Activated CD4-positive, alpha-beta T cell treated with anti-CD3 and anti-CD28 coated beads, Interleukin-2, Interleukin-6, amounts not matched to agents 100 ng/mL and 50 ng/mL, durations not matched to agents 16 hours and 8 hours (primary cell): ENCODE results near the gene CADM2.
"Not testable (repeated sequence)": the region's sequence is repeated elsewhere in the genome, so short reads cannot be mapped to it uniquely, and the experiment has no call there.

Experiments
- DNase-seq: peaks from one replicate; pipeline ENCODE4 v3.0.0-alpha.2; 2020

Gene CADM2

DNA sequence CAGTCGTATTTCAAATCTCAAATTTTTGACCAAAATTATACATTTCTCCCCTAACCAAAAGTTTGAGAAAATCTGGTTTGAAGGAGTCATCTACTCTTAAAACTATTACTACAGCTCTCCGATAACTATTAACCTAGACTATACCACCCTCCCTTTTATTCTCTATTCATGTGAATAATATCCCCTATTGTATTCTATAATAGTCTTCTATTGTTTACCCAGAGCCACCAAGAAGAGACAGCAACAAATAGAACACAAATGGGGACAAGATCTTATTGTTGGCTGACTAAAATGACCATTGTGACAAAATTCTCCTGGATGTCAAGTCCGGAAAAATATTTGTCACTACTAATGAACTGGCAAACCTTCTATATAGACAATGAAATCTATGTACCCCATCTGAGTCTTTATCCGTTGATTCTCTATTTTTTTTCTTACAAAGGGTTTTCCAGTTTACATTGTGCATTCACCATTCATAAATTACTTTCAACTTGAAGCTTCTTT, 618.0 kb downstream of the CADM2 start:
- DNase-seq = no peak

DNA sequence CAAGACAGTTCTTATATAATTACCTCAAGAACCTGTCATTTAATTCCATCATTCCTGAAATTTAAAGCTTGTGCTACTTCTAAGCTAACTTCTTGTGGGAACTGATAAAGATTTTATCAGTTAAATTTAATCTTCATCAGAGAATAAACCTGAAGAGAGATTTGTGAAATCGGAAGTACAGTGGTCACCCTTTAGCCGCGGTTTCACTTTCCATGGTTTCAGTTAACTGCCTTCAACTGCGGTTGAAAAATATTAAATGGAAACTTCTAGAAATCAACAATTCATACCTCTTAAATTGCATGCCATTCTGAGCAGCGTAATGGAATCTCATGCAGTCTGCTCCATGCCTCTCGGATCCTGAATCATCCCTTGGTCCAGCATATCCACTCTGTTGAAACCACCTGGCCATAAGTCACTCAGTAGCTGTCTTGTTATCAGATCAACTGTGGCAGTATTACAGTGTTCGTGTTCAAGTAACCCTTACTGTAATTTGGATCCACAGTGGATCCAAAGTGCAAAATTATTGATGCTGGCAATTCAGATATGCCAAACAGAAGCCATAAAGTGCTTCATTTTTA, 626.1 kb downstream of the CADM2 start:
- DNase-seq = no peak

DNA sequence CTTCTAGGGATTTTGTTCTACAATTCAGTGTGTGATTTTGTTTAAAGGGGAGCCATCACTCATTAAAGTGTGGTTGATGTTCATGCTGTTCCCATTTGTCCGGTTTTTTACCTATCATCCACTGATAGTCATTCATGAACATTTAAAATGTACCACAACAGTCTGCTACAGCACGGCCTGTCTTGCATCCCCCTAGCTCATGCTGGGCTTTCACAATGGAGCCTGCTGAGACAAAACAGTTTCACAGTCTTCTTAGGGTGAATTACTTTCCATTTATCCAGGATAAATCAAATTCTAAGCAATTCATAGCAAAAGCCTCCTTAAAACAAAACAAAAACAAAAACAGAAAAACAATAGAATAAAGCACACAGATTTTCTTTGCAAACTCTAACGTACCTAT, 627.2 kb downstream of the CADM2 start:
- DNase-seq = no peak

DNA sequence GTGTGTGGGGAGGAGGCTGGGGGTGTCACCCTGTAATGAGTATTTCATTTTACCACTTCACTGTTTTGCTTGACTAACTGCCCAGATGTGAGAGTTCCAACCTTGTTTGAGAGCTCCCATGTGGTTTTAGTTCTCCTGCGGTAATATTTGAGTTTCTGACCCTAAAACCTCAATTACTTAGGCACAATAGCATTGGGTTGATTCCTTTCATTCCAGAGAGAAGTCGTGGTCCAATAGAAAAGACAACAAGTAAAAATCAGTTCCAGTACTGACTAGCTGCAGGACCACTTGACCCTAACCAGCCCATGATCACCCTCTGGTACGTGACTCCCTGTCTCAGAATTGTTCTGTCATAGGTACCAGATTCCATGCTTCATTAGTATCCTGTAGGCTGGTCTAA, 630.4 kb downstream of the CADM2 start:
- DNase-seq = no peak

DNA sequence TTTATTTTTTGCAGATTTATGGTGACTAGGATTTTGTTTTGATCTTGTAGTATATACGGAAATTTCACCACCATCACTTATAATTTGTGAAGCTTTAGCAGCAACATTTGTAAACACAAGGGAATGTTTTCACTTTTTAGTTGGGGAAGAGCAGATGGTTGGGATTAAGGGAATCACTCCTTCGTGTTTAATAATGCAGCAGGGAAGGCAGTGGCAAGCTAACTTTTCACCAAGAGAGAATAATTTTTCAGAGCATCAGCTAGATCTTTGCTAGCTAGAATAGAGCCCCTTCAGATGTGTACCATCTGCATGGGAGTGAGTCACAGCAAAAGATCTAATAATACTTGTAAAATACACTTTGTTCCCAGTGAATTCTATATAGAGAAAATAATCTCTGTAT, 632.7 kb downstream of the CADM2 start:
- DNase-seq = no peak

DNA sequence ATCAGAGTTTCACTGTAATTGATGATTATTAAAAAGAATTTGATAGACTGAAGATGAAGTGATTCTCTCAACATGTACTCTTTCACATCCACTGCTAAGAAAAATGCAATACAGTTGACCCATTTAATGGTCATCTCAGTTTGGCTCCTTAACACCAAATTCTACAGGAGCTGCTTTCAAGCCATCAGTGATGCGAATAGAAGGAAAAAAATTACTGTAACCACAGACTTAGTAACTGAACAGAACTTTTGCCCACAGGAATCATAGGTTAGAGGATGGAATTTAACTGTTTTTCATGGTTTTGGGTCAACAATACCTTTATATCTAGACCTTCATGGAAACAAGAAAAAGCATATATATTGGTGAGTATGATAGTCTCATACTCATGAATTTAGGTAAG, 633.5 kb downstream of the CADM2 start:
- no peak for DNase-seq

DNA sequence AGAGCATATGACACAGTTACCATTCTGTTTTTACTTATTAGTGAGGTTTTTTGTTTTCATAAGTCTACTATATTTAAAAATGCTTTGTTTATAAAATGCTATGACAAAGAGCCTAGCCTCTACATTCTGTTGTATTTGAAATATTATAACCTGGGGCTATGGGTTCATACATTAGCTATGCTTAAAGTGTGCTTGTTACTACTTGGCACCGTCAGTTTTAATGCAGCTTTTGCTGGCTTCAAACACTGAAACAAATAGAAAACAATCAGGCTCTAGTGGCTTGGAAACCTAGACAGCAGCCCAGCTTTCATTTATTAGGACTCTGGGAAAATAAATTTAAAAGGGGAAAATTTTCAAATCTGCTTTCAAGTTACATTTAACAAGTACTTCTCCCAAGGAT, 635.9 kb downstream of the CADM2 start:
- DNase-seq = no peak

DNA sequence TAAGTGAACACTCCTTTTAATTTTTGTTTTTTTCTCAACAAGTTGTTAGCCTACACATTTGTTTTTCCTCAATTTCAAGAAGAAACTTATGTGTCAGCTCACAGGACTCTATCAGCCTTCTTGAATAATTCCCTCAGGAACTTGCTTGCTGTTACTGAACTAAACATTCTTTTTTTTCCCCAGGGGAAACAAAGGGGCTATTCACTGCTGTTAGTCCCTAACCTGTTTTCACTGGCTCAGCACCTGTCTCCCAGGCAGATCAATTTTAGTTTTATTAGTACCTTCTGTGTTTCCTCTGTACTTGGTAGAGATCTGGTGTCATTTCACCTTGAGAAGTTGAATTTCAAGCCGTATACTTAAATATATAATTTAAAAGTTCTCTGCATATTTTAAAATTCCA, 644.6 kb downstream of the CADM2 start:
- no peak for DNase-seq

DNA sequence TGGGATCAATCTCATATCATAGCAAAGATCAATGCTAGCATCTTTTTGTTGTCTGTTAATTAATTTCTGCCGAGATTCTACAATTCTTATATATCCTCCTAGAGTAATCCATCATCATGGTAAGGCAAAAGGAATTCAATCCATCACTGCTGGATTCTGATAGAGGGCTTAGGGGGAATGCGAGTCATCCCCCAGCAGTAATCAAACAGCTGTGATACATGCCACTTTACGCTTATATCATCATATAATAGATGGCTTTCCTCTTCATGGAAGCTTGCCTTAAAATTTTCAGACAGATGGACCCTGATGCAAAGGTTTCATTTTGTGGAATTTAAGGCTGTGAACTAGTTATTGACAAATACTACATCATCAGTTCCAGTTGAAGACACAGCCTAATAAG, 645.9 kb downstream of the CADM2 start:
- DNase-seq = no peak

DNA sequence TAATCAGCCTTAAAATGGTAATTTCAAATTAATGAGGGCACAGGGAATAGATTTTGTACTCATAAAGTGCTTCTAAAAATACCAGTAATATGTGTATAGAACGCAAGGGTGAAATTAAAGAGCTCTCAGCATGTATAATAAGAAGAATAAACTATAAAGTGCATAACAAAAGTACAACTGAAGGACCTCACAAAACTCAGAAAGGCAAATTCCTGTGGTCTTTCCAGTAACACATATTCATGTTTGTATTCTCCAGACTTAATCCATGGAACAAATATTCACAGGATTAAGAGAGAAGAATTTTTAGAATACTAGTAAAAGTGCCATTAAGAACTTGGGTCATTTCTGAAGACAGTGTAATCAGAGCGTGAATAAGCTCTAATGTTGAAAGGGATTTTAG, 646.3 kb downstream of the CADM2 start:
- DNase-seq = no peak

DNA sequence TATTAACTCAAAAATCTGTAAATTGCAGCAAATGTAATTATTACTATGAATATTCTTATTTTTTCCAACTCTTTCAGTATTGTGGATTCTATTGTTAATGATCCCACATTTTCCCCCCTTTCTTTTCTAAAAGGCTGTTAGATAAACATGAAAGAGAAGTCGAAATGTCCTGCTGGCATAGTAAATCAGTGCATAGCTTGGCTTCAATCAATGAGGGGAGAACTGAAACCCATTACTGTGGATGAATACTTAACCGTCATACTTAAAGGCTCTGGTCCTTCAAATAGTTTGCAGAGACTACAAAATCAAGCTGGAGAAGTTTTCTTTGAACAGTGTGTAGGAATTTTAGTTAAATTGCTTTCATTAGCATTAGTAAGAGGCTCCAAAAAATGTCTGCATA, 667.9 kb downstream of the CADM2 start:
- DNase-seq = no peak

DNA sequence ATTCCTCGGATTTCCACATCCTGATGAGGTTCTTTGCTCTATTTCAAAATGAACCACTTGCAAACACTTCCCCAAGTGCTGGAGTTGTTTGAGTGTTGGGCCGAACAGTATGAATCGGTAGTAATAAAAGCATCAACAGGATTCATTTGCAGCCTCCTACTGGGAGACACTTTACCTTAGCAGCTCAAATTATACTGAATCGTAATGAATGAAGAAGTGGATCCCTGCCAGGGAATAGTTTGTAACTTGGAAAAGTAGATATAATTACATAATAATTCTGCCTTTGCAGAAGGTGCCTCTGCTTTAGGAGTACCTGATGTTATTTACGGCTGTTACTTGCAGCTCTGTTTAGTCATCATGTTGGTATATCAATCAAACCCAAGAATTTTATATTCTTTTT, 669.1 kb downstream of the CADM2 start:
- DNase-seq = no peak

DNA sequence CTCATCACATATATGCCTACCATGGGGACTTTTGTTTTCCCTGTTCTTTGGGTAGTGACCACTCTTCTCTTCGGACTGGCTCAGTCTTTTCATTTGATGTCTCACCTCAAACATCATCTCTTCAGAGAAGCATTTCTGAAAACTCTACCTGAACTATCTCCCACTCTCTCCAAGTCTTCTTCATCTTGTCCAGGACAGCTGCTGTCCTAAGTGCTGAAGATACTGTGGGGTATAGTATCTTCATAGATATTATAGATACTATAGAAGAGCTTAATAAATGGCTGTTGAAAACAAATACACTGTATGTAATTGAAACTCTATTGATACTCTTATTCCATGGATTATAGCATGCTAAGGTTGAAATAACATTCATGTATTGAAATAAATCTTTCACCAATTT, 672.3 kb downstream of the CADM2 start:
- DNase-seq = no peak

DNA sequence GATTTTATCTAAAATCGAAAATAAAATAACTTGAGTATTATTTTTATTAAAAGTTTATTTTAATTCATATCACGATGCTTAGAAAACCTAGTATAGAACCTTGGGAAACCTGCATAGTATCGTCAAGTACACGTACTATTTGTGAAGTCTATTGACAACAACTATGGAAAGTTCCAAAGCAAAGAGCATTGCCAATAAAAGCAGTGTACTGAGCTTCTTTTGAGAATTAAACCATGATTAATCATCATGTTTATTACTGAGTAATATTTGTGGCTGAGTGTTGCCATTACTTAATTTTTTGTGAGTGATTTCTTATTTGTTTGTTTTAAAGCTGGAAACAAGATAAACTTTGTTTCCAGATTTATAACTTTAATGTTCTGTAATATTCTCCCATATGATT, 674.1 kb downstream of the CADM2 start:
- no peak for DNase-seq

DNA sequence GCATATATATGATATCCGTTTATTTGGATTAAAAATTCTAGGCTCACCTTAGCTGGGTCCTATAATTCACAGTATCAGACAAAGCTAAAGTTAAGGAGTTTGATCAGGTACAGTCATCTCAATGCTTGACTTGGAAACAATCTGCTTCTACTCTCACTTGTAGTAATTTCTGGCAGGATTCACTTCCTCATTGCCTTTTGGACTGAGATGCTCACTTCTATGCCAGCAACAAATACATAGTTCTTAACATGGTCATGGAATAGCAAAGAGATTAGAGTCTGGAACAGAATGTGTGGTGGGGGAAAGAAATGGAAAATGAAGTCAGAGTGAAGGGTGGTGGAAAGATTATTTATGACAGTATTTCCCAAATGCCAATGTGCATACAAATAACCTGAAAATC, 693.6 kb downstream of the CADM2 start:
- DNase-seq = no peak

DNA sequence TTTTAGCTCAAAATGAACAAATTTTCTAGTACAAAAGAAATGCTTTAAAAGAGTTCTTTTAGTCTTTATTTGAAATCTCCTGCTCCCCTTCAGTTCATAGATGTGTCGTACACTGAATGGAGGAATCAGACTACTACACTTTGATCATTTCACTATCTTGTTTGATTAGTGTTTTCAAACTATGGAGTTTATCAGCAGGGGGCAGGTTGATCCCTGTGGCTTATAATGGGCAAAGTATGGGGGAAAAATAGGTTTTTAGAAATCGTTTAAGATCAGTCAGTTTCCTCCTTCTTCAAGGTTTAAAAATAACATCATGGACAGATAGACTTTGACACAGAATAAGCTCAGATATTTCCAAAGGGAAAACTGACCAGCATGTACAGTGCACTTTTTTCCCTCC, 701.7 kb downstream of the CADM2 start:
- no peak for DNase-seq

DNA sequence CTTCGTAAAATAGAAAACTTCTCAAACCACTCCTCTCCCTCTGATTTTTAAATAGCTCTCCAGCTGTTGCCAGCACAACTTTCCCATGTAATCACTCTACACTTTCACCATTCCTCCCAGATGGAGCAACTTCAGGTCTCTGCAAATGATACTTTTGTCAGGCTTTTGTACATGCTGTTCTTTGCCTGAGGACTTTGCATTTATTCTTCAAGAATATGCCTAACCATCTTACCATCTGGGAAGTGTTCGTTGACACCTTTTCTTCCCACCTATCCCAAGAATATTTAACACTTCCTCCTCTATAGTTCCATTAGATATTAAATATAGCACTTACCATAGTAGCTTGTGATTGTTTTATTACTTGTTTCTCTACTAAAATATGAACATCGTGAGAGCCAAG, 703.7 kb downstream of the CADM2 start:
- no peak for DNase-seq

DNA sequence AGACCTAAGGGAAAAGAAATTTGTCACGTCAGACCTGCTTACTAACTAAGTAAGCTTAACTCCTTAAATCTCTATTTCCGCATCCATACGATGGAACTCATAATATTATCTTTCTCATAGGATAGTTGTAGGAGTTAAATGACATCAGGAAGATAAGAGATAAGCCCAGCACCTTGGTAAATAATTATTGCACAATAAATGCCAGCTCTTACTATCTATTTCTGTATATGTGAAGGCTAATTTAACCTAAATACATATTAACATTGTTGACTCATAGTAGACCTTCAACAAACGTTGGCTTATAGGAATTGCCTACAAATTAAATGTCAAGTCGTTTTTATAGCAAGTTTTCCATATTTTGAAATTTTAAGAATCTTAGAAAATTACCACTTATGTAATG, 709.0 kb downstream of the CADM2 start:
- DNase-seq = no peak

DNA sequence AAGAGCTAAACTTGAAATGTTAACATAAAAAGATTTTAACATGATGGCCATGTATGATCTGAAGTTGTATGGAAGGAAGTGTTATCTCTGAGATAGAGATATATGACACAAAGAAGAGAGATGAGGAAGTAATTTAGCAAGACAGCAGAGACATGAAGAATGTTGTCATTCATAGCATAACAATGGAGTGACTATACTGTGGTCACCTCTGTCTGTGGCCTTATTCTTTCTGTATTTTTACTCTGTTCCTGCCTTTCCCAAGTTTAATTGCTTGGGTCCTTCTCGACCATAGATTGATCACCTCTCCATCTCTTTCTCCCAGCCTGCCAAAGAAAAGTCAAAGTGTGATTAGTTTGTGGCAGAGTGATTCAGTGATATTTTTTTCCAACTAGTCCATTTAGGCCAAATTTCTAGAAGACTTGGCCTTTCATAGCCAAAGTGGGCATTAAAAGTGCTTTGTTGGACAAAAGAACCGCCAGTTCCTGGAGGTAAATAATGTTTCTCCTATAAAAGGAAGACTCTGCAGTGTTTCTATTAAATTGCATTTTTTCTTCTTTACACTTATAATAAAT, 711.9 kb downstream of the CADM2 start:
- no peak for DNase-seq

DNA sequence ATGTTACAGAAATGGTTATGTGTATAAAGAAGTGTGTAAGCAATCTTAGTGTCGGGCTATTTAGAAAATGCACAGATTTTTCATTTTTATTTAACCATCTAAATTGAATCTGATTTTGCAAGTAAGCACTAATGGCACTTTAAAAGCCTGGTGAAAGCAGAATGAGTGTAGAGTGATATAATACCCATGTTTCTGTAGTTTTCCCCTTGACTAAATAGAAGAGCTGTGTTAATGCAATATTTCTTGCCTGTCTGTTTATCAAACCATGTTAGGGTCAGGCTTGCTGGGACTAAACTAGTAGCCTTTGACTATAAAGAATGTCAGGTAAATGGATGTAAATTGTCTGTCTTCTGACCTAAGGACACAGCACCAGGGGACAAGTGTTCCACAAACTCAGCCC, 714.0 kb downstream of the CADM2 start:
- DNase-seq = no peak

DNA sequence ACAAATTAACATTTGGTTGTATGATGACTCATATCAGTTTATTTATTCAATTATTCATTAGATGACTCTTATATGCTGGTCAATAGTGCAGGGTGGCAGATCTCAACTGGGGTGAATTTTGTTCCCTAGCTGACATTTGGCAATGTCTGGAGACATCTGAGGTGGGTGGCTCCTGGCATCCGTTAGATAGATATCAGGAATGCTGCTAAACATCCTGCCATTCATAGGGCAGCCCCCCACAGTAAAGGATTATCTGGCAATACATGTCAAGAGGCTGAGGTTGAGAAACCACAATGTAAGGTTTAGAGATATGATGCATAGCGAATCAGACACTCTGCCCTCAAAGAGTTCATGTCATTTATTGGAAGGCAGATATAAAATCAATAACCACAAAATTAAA, 719.9 kb downstream of the CADM2 start:
- DNase-seq = no peak

DNA sequence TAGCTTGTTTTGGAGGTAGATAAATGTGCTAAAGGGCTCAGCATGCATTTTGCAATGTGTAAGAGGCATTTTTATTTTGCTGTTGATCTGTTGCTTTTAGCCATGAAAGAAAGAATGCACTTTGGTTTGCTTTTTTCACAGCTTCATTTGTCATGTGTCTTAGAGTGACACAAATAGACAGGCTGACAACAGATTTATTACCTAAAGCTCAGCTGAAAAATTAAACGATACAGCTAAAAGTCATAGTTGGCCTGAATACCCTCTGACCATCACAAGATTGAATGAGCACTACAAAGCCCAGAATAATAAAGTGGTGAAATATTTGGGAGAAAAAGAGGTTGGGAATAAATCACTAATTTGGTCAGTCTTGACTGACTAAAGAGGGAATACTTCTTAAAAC, 723.1 kb downstream of the CADM2 start:
- no peak for DNase-seq

DNA sequence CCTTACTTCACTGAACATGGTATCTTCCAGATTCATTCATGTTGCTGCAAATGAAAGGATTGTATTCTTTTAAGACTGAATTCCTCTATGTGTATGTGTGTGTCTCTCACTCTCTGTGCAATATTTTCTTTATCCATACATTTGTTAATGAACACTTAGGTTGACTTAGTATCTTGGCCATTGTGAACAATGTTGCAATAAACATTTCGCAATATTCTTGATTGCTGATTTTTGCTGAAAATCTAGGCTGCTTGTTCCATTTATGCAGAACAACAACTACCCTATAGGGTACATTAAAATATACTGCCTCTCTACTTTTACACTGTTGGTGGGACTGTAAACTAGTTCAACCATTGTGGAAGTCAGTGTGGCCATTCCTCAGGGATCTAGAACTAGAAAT, 732.4 kb downstream of the CADM2 start:
- no peak for DNase-seq

DNA sequence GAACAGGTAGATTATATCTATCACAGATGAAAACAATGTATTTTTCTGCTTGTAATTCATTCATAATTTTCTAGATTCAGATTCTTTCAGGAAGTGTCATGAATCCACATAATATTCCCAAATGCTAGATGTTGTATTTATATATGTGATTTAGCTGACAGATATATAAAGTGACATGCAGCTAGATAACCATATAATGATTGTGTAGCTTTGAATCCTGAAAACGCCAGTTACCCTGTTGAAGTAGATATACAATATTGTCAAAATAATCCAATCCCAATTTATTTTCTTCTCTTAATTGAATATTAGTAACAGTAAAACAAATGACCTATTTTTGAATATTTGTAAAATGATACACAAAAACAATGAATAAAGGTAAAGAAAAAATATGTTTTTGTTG, 738.4 kb downstream of the CADM2 start:
- DNase-seq = no peak

DNA sequence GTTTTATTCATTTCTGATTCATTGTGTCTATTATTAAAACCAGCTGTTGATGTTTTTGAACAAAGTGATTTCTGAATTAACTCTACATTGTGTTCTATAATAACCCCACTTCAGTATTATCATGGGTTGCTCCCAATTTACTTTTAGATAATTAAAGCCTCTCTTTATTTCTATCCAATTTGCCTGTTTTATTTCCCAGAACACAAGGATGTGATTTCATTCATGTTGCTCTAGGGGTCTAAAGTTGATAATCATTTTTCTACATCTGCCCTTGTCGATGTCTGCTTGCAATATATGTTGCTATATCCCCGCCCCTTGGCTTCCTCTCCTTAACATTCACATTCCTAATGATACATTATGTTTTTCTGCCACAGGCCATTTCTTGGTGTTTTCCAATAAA, 747.3 kb downstream of the CADM2 start:
- DNase-seq = no peak

DNA sequence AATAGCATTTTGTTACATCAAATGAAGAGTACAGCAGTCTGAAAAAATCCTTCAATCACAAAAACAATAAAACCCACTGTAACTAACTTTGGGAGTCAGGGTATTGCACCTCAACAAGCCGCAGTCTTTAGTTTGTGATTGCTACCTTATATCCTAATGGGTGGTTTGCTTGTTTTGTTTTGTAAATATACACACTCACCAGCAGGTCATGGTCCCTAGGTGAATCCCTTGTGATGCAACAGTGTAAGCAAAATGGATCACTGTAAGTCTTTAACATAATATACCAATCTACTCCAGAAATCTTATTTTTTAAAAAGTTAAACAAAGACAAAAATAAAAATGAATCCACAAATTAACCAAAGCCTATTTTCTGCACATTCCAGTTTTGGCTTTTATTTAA, 749.5 kb downstream of the CADM2 start:
- not testable (repeated sequence) for DNase-seq
